Endothelial cell of umbilical vein (primary cell): ENCODE measurements around the gene TNFRSF1B. TPM values are rescaled to one million over a fixed set of nuclear protein-coding genes. Genes with fewer than 3 reads are reported as not detected.

Source experiments
- BruUV-seq: library from RNA; stranded (reverse); fragments of 400-500 nt; replicated peaks from 2 replicates; lab custom pipeline; 2021; lab: Mats Ljungman, UMichigan
- CTCF ChIA-PET: fragments of 300-600, 350-600 bp; sonication (Branson Sonifier 250); formaldehyde crosslinking; loops from one replicate; lab custom pipeline; 2021; ENCODE audit warnings: antibody characterized with exemption, inconsistent platforms; lab: Charles Lee
- POLR2A ChIA-PET: fragments of 300-600, 350-600 bp; sonication (Branson Sonifier 250); formaldehyde crosslinking; loops from one replicate; lab custom pipeline; 2021; ENCODE audit warnings: antibody characterized with exemption, inconsistent platforms; lab: Charles Lee
- DNase-seq: peaks from one replicate; pipeline ENCODE4 v3.0.0-alpha.2; 2011; ENCODE audit warnings: low read depth, low spot score
- FAIRE-seq: peaks from 2 replicates; lab custom pipeline; 2011; peaks lifted over from hg19 to GRCh38; lab: Jason Lieb, UNC
- H2AFZ ChIP-seq: 2 replicates; pipeline ENCODE4 v1.6.0; 2012; ENCODE audit warnings: low read depth, low read length, control low read depth, inconsistent platforms
- H3K27ac ChIP-seq: 2 replicates; pipeline ENCODE4 v1.5.1; 2011; ENCODE audit warnings: low read depth, mild to moderate bottlenecking, control low read depth, low read length, moderate library complexity; ENCODE audit not compliant: insufficient read depth
- H3K27me3 ChIP-seq, 2 experiments: 2 replicates each; pipeline versions ENCODE4 v1.6.0 to v1.6.1; 2011; ENCODE audit warnings: low read length in 2 of 2, mixed read lengths in 1 of 2; ENCODE audit not compliant: control insufficient read depth in 2 of 2, insufficient read depth in 2 of 2
- H3K36me3 ChIP-seq, 2 experiments: 2 replicates in 1 of 2; 3 replicates in 1 of 2; pipeline ENCODE4 v1.5.1; 2011; ENCODE audit warnings: low read length in 2 of 2, mild to moderate bottlenecking in 1 of 2, moderate library complexity in 1 of 2; ENCODE audit not compliant: control insufficient read depth in 2 of 2, insufficient read depth in 2 of 2; ENCODE audit errors: extremely low read depth in 1 of 2
- H3K4me1 ChIP-seq: 3 replicates; pipeline ENCODE4 v1.5.1; 2011; ENCODE audit warnings: mild to moderate bottlenecking, low read length; ENCODE audit not compliant: control insufficient read depth, insufficient read depth; ENCODE audit errors: extremely low read depth
- H3K4me2 ChIP-seq: 2 replicates; pipeline ENCODE4 v1.6.1; 2011; ENCODE audit warnings: low read length, control low read depth, mixed read lengths; ENCODE audit not compliant: insufficient read depth
- H3K4me3 ChIP-seq, 3 experiments: fragments of 200-600 bp in 1 of 3; sonication (generic), shearing (Covaris generic) in 1 of 3; replicated peaks in 1 of 3; 2 replicates each; pipeline ENCODE4 v1.5.1; 2011 to 2016; ENCODE audit warnings: control low read depth in 3 of 3, low read length in 3 of 3, mild to moderate bottlenecking in 2 of 3, inconsistent platforms in 1 of 3, low read depth in 1 of 3, moderate library complexity in 1 of 3; ENCODE audit not compliant: insufficient read depth in 1 of 3
- H3K79me2 ChIP-seq: 2 replicates; pipeline ENCODE4 v1.6.0; 2012; ENCODE audit warnings: low read length, inconsistent platforms; ENCODE audit not compliant: control insufficient read depth, insufficient read depth
- H3K9ac ChIP-seq: replicated peaks from 2 replicates; pipeline ENCODE3; 2011; ENCODE audit warnings: low read length, control low read depth; ENCODE audit not compliant: insufficient read depth; ENCODE audit errors: extremely low read depth
- H3K9me1 ChIP-seq: replicated peaks from 3 replicates; pipeline ENCODE4 v1.6.0; 2011; ENCODE audit warnings: mild to moderate bottlenecking, low read length; ENCODE audit not compliant: control insufficient read depth, insufficient read depth; ENCODE audit errors: extremely low read depth
- H3K9me3 ChIP-seq: replicated peaks from 2 replicates; pipeline ENCODE4 v1.5.1; 2012; ENCODE audit warnings: low read length, inconsistent platforms; ENCODE audit not compliant: control insufficient read depth, insufficient read depth
- H4K20me1 ChIP-seq: replicated peaks from 2 replicates; pipeline ENCODE3; 2011; ENCODE audit warnings: mild to moderate bottlenecking, low read length; ENCODE audit not compliant: control insufficient read depth, insufficient read depth; ENCODE audit errors: extremely low read depth
- EZH2 ChIP-seq: IDR thresholded peaks from 2 replicates; pipeline ENCODE4 v1.6.1; 2012; ENCODE audit warnings: borderline replicate concordance, low read depth, mild to moderate bottlenecking, moderate library complexity, low read length, inconsistent platforms; ENCODE audit not compliant: severe bottlenecking
- FOS ChIP-seq: IDR thresholded peaks from 2 replicates; pipeline ENCODE4 v1.6.1; 2011; ENCODE audit warnings: mild to moderate bottlenecking, low read length, moderate library complexity, borderline replicate concordance; ENCODE audit not compliant: insufficient read depth
- GATA2 ChIP-seq: IDR thresholded peaks from 2 replicates; pipeline ENCODE4 v1.7.0; 2011; ENCODE audit warnings: low read depth, mild to moderate bottlenecking, moderate library complexity, mixed read lengths, low read length; ENCODE audit not compliant: insufficient read length, insufficient read depth
- JUN ChIP-seq: IDR thresholded peaks from 2 replicates; pipeline ENCODE4 v1.6.1; 2011; ENCODE audit warnings: borderline replicate concordance, low read depth; ENCODE audit not compliant: insufficient read length, insufficient read depth
- MYC ChIP-seq: IDR thresholded peaks from one replicate; pipeline ENCODE4 v1.6.1; 2011; ENCODE audit warnings: mild to moderate bottlenecking, low read depth, low read length
- POLR2A ChIP-seq: IDR thresholded peaks from 2 replicates; pipeline ENCODE4 v1.6.1; 2012; ENCODE audit warnings: low read depth, mild to moderate bottlenecking, control low read depth, low read length
- POLR2AphosphoS5 ChIP-seq: IDR thresholded peaks from 2 replicates; pipeline ENCODE4 v1.6.1; 2012; ENCODE audit warnings: low read depth, mild to moderate bottlenecking, control low read depth, low read length, moderate library complexity; ENCODE audit not compliant: insufficient read depth
- dilution Hi-C: fragments of 300-500 bp; cut with MboI; formaldehyde crosslinking; loops from one replicate; pipeline ENCODE4 v1.15.0; 2019; ENCODE audit warnings: low sequenced_read_pairs; ENCODE audit not compliant: extremely low pct_ligation_motif_present
- intact Hi-C: fragments of 100-400 bp; cut with micrococcal nuclease; formaldehyde crosslinking; loops from one replicate; pipeline ENCODE4 v1.10.0; 2022
- polyA plus RNA-seq, 4 experiments: library from polyadenylated mRNA; depleted of rRNA in 3 of 4; stranded (reverse) in 3 of 4; unstranded in 1 of 4; fragments of >200 nt; gene quantifications; 2 replicates each; pipeline versions ENCODE4 v1.2.1 to v1.2.3, GENCODE V29; 2011 to 2012; ENCODE audit warnings: missing spikeins in 1 of 4
- total RNA-seq: library from RNA; stranded (reverse); gene quantifications from 2 replicates; pipeline ENCODE4 v1.2.3, GENCODE V29; 2021
- TF ChIP-seq, protein P1 (sequence below), 2 donors: IDR thresholded peaks; 1 replicate in 1 of 2; 2 replicates in 1 of 2; pipeline ENCODE4 v1.5.1; 2011; ENCODE audit warnings: low read length in 2 of 2, mild to moderate bottlenecking in 2 of 2, moderate library complexity in 2 of 2, control low read depth in 1 of 2, inconsistent platforms in 1 of 2, low read depth in 1 of 2; ENCODE audit not compliant: insufficient read depth in 1 of 2; ENCODE audit errors: extremely low read depth in 1 of 2
- TF ChIP-seq, protein P2 (sequence below): IDR thresholded peaks from 2 replicates; pipeline ENCODE4 v1.6.1; 2011; ENCODE audit not compliant: insufficient read depth, insufficient read length

The TNFRSF1B gene
- total and polyA plus RNA-seq, 2 donors (not counting 3 experiments of a cell fraction or from before 2014, with no cell fraction given): 53.6 to 65.9 TPM

DNA sequence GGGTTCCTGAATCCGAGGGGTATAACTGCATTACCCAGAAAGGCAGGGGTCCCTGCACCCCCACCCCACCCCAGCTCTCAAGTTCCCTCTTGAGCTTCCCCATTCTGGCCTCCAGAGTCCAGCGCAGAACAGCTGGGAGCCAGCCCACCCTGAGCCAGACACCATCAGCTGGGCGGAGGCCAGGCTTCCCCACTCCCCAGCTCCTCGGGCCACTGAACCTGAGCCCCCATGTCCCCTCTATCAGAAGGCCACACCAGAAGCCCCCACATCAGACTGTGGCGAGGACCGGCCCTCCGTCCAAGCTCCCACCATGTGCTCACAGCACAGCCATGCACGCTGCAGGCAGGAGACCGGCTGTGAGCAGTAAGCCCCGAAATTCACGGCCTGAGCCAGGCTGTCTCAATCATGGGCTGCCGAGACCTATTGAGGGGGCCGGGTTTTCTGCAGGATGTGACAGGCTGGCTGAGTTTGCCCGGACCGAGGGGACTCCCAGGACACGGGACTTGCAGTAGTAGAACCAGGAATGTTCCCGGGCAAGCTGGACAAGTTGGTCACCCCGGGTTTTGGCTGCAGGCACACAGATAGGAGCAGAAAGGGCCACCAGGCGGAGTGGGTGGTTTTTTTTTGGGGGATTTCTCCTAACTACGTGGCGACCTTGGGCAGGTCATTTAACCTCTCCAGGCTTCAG, 25.5 kb upstream of the TNFRSF1B start:
- FAIRE-seq: no peak
- intact Hi-C loops: no loop called here
- peaks cover 9% of the 10 kb centered on the region for H3K4me1 ChIP-seq

More for the DNA sequence above, 25.5 kb upstream of the TNFRSF1B start:
- Histone ChIP-seq H3K27ac (no peak overlapping the region), H3K9ac (no peak overlapping the region), H4K20me1 (no peaks in the 10 kb centered on the region), H3K4me2 (no peak overlapping the region), H3K27me3 (no peaks in the 10 kb centered on the region), H3K4me3 (no peak overlapping the region), H3K9me3 (no peaks in the 10 kb centered on the region), H3K9me1 (no peaks in the 10 kb centered on the region), H2AFZ (no peak overlapping the region), H3K36me3 (no peaks in the 10 kb centered on the region), H3K79me2 (no peaks in the 10 kb centered on the region)
- dilution Hi-C loops: no loop called here
- TF ChIP-seq, protein P1, sequence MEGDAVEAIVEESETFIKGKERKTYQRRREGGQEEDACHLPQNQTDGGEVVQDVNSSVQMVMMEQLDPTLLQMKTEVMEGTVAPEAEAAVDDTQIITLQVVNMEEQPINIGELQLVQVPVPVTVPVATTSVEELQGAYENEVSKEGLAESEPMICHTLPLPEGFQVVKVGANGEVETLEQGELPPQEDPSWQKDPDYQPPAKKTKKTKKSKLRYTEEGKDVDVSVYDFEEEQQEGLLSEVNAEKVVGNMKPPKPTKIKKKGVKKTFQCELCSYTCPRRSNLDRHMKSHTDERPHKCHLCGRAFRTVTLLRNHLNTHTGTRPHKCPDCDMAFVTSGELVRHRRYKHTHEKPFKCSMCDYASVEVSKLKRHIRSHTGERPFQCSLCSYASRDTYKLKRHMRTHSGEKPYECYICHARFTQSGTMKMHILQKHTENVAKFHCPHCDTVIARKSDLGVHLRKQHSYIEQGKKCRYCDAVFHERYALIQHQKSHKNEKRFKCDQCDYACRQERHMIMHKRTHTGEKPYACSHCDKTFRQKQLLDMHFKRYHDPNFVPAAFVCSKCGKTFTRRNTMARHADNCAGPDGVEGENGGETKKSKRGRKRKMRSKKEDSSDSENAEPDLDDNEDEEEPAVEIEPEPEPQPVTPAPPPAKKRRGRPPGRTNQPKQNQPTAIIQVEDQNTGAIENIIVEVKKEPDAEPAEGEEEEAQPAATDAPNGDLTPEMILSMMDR (IDR thresholded peaks at IDR 0.05; ENCODE audit: extremely low read depth in 1 of 2, insufficient read depth in 1 of 2, low read depth in 1 of 2, low read length in 2 of 2): no peak
- no peak for TF ChIP-seq GATA2
- no peak for TF ChIP-seq MYC
- TF ChIP-seq POLR2AphosphoS5: no peak
- TF ChIP-seq, protein P2, sequence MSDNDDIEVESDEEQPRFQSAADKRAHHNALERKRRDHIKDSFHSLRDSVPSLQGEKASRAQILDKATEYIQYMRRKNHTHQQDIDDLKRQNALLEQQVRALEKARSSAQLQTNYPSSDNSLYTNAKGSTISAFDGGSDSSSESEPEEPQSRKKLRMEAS: no peak
- no peak for TF ChIP-seq FOS
- TF ChIP-seq EZH2: no peak
- no peak for TF ChIP-seq JUN
- TF ChIP-seq POLR2A: no peak
- CTCF ChIA-PET: interaction anchor here (7.2 kb wide), 1 partner anchor 16 kb away, joined by 48 read pairs; no protein-coding TSS in a partner anchor
- no TSS peak for BruUV-seq
- no peak for DNase-seq
- POLR2A ChIA-PET: interaction anchor here (0.6 to 0.7 kb wide), 2 partner anchors 21 to 232 kb away, joined by 3 to 4 read pairs; no protein-coding TSS in a partner anchor
